SK-N-SH (cell line): ENCODE measurements around the gene MSTO1. TPM values are rescaled to one million over a fixed set of nuclear protein-coding genes. Genes with fewer than 3 reads are reported as not detected.
"Not testable (repeated sequence)": the region's sequence is repeated elsewhere in the genome, so short reads cannot be mapped to it uniquely, and the experiment has no call there.

Experiments used
- CTCF ChIA-PET: fragments of 300-600, 350-600 bp; formaldehyde crosslinking; extraction: SDS; loops from one replicate; lab custom pipeline; 2021; lab: Yijun Ruan, JAX
- POLR2A ChIA-PET: fragments of 350-600 bp; sonication (Branson Sonifier 250); formaldehyde crosslinking; extraction: SDS; loops from one replicate; lab custom pipeline; 2020; ENCODE audit warnings: antibody characterized with exemption, inconsistent platforms; lab: Yijun Ruan, JAX
- DNase-seq: peaks from one replicate; pipeline ENCODE4 v3.0.0; 2012
- H2AFZ ChIP-seq: fragments of 200-600 bp; sonication (generic); 2 replicates; pipeline ENCODE4 v1.8.1; 2016; ENCODE audit warnings: antibody characterized with exemption, mild to moderate bottlenecking, low read depth
- H3F3A ChIP-seq: fragments of 200-600 bp; sonication (generic); replicated peaks from 2 replicates; pipeline ENCODE3; 2016; ENCODE audit warnings: antibody characterized with exemption, mild to moderate bottlenecking; ENCODE audit not compliant: insufficient read depth
- H3K27ac ChIP-seq, 2 experiments: fragments of 200-500 bp in 1 of 2; fragments of 200-600 bp in 1 of 2; sonication (Bioruptor generic) in 1 of 2; sonication (generic), shearing (Covaris generic) in 1 of 2; 2 replicates each; pipeline versions ENCODE4 v1.5.1 to v1.6.1; 2014 to 2016; ENCODE audit warnings: low read depth in 2 of 2, inconsistent platforms in 1 of 2, low read length in 1 of 2, mild to moderate bottlenecking in 1 of 2, mixed read lengths in 1 of 2
- H3K27me3 ChIP-seq: fragments of 200-600 bp; sonication (generic), shearing (Covaris generic); 2 replicates; pipeline ENCODE4 v1.6.1; 2016; ENCODE audit warnings: mixed run types; ENCODE audit not compliant: insufficient read depth
- H3K36me3 ChIP-seq, 2 experiments: fragments of 200-500 bp in 1 of 2; fragments of 200-600 bp in 1 of 2; sonication (Bioruptor generic) in 1 of 2; sonication (generic) in 1 of 2; replicated peaks in 1 of 2; 2 replicates each; pipeline versions ENCODE3 to v1.5.1; 2014 to 2016; ENCODE audit warnings: low read length in 1 of 2, mild to moderate bottlenecking in 1 of 2; ENCODE audit not compliant: insufficient read depth in 2 of 2, control insufficient read depth in 1 of 2
- H3K4me1 ChIP-seq, 2 experiments: fragments of 200-500 bp in 1 of 2; fragments of 200-600 bp in 1 of 2; sonication (Bioruptor generic) in 1 of 2; sonication (generic), shearing (Covaris generic) in 1 of 2; 2 replicates each; pipeline versions ENCODE4 v1.5.1 to v1.6.1; 2014 to 2016; ENCODE audit warnings: low read depth in 1 of 2, low read length in 1 of 2, mixed run types in 1 of 2; ENCODE audit not compliant: insufficient read depth in 2 of 2, control insufficient read depth in 1 of 2
- H3K4me2 ChIP-seq: fragments of 200-600 bp; sonication (generic), shearing (Covaris generic); 2 replicates; pipeline ENCODE4 v1.6.1; 2017; ENCODE audit warnings: mixed run types
- H3K4me3 ChIP-seq, 2 experiments: fragments of 200-500 bp in 1 of 2; fragments of 200-600 bp in 1 of 2; sonication (Bioruptor generic) in 1 of 2; sonication (generic), shearing (Covaris generic) in 1 of 2; 2 replicates each; pipeline versions ENCODE4 v1.5.1 to v1.8.1; 2014 to 2016; ENCODE audit warnings: low read depth in 2 of 2, inconsistent platforms in 1 of 2, low read length in 1 of 2, mild to moderate bottlenecking in 1 of 2, mixed read lengths in 1 of 2, moderate library complexity in 1 of 2
- H3K79me2 ChIP-seq: fragments of 200-600 bp; sonication (generic); 2 replicates; pipeline ENCODE4 v1.8.1; 2017; ENCODE audit warnings: mild to moderate bottlenecking; ENCODE audit not compliant: insufficient read depth
- H3K9ac ChIP-seq: fragments of 200-600 bp; sonication (generic); 2 replicates; pipeline ENCODE4 v1.6.1; 2017; ENCODE audit warnings: mixed run types
- H3K9me2 ChIP-seq: fragments of 200-600 bp; sonication (generic); 2 replicates; pipeline ENCODE4 v1.6.1; 2017; ENCODE audit warnings: mixed run types
- H3K9me3 ChIP-seq: fragments of 200-600 bp; sonication (generic); 2 replicates; pipeline ENCODE4 v1.6.1; 2017; ENCODE audit warnings: mixed run types, mild to moderate bottlenecking, moderate library complexity
- H4K20me1 ChIP-seq: fragments of 200-600 bp; sonication (generic); 2 replicates; pipeline ENCODE4 v1.6.1; 2017; ENCODE audit warnings: mild to moderate bottlenecking, mixed run types; ENCODE audit not compliant: insufficient read depth
- GATA2 ChIP-seq: sonication (generic); formaldehyde crosslinking; IDR thresholded peaks from 2 replicates; pipeline ENCODE4 v1.5.0; 2020; ENCODE audit warnings: mild to moderate bottlenecking, missing genetic modification reagents
- IRF3 ChIP-seq: fragments of 150-350 bp; IDR thresholded peaks from 2 replicates; pipeline ENCODE4 v1.6.1; 2016; ENCODE audit warnings: mild to moderate bottlenecking, low read depth, low read length
- MXI1 ChIP-seq: IDR thresholded peaks from 2 replicates; pipeline ENCODE4 v1.6.1; 2012; ENCODE audit warnings: mild to moderate bottlenecking, low read depth, low read length, improper control_type of control experiment
- NRF1 ChIP-seq: IDR thresholded peaks from 2 replicates; pipeline ENCODE4 v1.6.1; 2012; ENCODE audit warnings: low read depth, mild to moderate bottlenecking, low read length
- POLR2AphosphoS5 ChIP-seq: IDR thresholded peaks from 2 replicates; pipeline ENCODE4 v1.6.1; 2012; ENCODE audit warnings: low read depth, low read length
- REST ChIP-seq: IDR thresholded peaks from 2 replicates; pipeline ENCODE4 v1.6.1; 2012; ENCODE audit warnings: mild to moderate bottlenecking, low read depth, low read length, moderate library complexity
- RFX5 ChIP-seq: IDR thresholded peaks from 2 replicates; pipeline ENCODE4 v1.6.1; 2012; ENCODE audit warnings: mild to moderate bottlenecking, improper control_type of control experiment, low read length
- SMC3 ChIP-seq: IDR thresholded peaks from 2 replicates; pipeline ENCODE4 v1.6.1; 2012; ENCODE audit warnings: low read depth, low read length, improper control_type of control experiment
- ZBTB33 ChIP-seq: IDR thresholded peaks from 2 replicates; pipeline ENCODE4 v1.4.0; 2012; ENCODE audit warnings: low read depth, borderline replicate concordance
- WGBS: methylation state at CpG from one replicate; pipeline ENCODE4 v1.1.6; 2017; ENCODE audit warnings: low lambda C conversion rate; 5-methylcytosine and 5-hydroxymethylcytosine counted together
- polyA plus RNA-seq, 3 experiments: library from polyadenylated mRNA; depleted of rRNA; stranded (reverse); fragments of >200 nt; gene quantifications; 2 replicates each; pipeline ENCODE4 v1.2.3, GENCODE V29; 2012
- TF ChIP-seq, protein P1 (sequence below): fragments of 200-600 bp; sonication (generic); IDR thresholded peaks from 2 replicates; pipeline ENCODE4 v1.6.1; 2017; ENCODE audit warnings: antibody characterized with exemption, mild to moderate bottlenecking, moderate library complexity

The MSTO1 gene
- polyA plus RNA-seq, 1 of the 3 experiments (the other 2 are of a cell fraction): 22.4 TPM

- DNase-seq: no peak
These were observed 47.4 kb downstream of the MSTO1 start for GRCh38 chr1:155657463-155657862.

GRCh38 chr1:155661239-155661638, 51.2 kb downstream of the MSTO1 start:
- POLR2A ChIA-PET, H3K27ac ChIP-seq: not testable (repeated sequence)

More at GRCh38 chr1:155657463-155657862, 47.4 kb downstream of the MSTO1 start:
- POLR2A ChIA-PET: no interaction called here
- peaks cover 29% of the 10 kb centered on the region in 2 experiments for H3K36me3 ChIP-seq
- no peak overlapping the region for H3K4me2 ChIP-seq
- no peaks in the 10 kb centered on the region for H3K79me2 ChIP-seq
- CTCF ChIA-PET: no interaction called here
- no peaks in the 10 kb centered on the region for H3K4me1 ChIP-seq
- no peaks in the 10 kb centered on the region for H4K20me1 ChIP-seq
- no peak overlapping the region for H2AFZ ChIP-seq
- H3K9ac ChIP-seq: no peak overlapping the region
- H3K9me3 ChIP-seq: no peaks in the 10 kb centered on the region
- no peaks in the 10 kb centered on the region for H3K9me2 ChIP-seq
- no peak overlapping the region for H3K4me3 ChIP-seq
- H3F3A ChIP-seq: no peaks in the 10 kb centered on the region
- no peaks in the 10 kb centered on the region for H3K27me3 ChIP-seq
- 97% methylated on average over 2 of the region's 2 CpGs for WGBS
- TF ChIP-seq, protein P1, sequence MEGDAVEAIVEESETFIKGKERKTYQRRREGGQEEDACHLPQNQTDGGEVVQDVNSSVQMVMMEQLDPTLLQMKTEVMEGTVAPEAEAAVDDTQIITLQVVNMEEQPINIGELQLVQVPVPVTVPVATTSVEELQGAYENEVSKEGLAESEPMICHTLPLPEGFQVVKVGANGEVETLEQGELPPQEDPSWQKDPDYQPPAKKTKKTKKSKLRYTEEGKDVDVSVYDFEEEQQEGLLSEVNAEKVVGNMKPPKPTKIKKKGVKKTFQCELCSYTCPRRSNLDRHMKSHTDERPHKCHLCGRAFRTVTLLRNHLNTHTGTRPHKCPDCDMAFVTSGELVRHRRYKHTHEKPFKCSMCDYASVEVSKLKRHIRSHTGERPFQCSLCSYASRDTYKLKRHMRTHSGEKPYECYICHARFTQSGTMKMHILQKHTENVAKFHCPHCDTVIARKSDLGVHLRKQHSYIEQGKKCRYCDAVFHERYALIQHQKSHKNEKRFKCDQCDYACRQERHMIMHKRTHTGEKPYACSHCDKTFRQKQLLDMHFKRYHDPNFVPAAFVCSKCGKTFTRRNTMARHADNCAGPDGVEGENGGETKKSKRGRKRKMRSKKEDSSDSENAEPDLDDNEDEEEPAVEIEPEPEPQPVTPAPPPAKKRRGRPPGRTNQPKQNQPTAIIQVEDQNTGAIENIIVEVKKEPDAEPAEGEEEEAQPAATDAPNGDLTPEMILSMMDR: no peak
- no peak for TF ChIP-seq POLR2AphosphoS5
- TF ChIP-seq IRF3: no peak
- TF ChIP-seq NRF1: no peak
- TF ChIP-seq GATA2 (CRISPR knock-in tag): no peak
- TF ChIP-seq ZBTB33: no peak
- TF ChIP-seq MXI1: no peak
- no peak for TF ChIP-seq SMC3
- TF ChIP-seq RFX5: no peak
- TF ChIP-seq REST: no peak
- H3K27ac ChIP-seq: no peak overlapping the region

More at GRCh38 chr1:155661239-155661638, 51.2 kb downstream of the MSTO1 start:
- H3K4me3 ChIP-seq, DNase-seq, H3F3A ChIP-seq, H3K9me3 ChIP-seq, H3K4me1 ChIP-seq, H3K4me2 ChIP-seq, H3K9ac ChIP-seq, H3K79me2 ChIP-seq, H4K20me1 ChIP-seq, H2AFZ ChIP-seq, H3K27me3 ChIP-seq, H3K9me2 ChIP-seq, CTCF ChIA-PET: not testable (repeated sequence)
- peaks cover 35 to 62% of the 10 kb centered on the region in 2 experiments for H3K36me3 ChIP-seq
- WGBS: 95% methylated on average over 4 of the region's 4 CpGs
